HG03354 (cell line): ENCODE data around the gene TTLL12.
A peak's percentile ranks its signal among the peaks of the same experiment; 100 is the strongest.
"Not testable (repeated sequence)": the region's sequence is repeated elsewhere in the genome, so short reads cannot be mapped to it uniquely, and the experiment has no call there.

Source experiments
- ATAC-seq: cut with Tn5 transposase; IDR thresholded peaks from one replicate; pipeline ENCODE4 v1.9.1; 2021; ENCODE audit warnings: mild to moderate bottlenecking; ENCODE audit not compliant: unreplicated experiment, poor library complexity, severe bottlenecking

The TTLL12 gene

GRCh38 chr22:43160497-43161126 is 26.3 kb downstream of the TTLL12 start:
- ATAC-seq: no peak

DNA sequence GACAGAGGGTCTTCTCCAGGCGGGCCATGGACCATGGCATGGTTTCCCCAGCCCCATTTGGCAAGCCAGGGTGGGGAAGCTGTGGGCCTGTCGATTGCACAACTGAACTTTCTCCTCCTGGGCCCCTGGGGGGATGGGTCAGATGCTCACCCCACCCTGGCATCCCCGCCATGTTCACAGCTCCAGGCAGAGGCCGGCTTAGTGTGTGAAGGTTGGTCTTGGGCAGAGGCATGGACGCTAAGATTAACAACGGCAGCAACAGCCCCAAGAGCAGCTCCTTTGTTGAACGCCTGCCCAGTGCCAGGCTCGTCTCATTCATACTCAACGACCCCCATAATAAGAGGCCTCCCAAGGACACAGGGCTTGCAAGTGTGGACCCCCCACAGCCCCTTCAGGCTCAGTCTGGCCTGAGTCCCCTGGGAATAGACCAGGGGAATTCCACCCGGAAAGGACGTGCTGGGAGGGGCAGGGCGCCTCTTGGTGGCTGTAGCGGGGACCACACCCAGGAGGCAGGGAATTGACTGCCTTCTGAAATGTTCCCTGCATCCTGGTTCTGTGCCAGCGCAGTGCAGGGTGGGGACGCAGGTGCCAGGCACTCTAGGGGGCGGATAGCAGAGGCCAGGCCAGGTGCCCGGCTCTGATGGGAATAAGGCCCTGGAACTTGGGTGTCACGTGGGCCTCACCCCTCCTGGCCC is 27.3 kb downstream of the TTLL12 start:
- ATAC-seq: no peak

DNA sequence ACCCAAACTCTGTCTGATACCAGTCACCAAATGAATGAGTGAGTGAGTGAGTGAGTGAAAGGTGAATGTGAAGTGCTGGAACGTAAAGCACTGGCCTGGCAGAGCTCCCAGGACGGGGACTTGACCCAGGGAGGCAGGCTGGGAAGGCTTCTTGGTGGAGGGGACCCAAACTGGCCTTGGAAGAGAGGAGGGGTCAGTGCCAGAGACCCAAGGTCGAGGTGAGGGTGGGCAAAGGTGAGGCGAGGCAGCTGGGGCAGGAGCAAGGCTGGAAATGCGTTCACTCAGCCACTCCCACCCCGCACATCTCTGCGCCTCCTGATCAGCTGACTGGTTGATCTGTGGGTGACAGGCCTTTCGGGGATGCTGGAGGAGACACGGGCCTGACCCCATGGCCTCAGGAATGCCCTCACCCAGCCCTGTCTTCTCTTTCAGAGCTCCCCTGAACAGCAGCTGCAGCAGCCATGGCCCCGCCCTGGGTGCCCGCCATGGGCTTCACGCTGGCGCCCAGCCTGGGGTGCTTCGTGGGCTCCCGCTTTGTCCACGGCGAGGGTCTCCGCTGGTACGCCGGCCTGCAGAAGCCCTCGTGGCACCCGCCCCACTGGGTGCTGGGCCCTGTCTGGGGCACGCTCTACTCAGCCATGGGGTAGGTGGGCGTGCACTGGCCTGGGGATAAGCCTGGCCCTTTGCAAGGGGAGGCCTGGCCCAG is 28.0 kb downstream of the TTLL12 start:
- no peak for ATAC-seq

DNA sequence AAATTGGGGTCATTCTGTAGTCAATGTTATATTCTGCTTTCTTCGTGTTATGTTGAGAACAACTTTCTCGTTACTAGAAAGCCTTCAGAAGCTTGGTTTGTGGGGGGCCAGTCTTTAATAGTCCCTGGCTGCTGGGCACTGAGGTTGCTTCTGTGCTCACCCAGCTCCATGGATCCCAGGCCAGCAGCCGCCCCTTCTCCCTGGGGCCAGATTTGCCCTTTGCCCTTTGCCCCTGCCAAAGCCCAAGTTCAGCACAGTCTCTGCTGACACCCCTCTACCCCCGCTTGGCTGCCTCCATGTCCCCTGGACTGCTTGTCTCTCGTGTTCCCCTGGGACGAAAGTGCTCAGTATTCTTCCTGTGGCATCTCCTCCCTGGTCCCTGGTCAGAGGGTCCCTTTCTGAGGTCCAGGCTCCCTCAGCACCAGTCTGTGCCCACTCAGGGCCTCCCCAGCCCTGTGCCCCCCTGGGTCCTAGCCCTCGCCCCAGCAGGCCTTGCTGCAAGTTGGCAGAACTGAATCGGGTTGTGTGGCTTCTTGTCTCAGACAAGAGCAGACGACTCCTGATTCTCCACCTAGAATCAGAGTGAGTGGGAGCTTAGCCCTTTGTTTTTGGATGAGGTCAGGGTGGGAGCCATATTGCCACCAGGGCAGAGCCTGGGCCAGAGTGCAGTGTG is 28.9 kb downstream of the TTLL12 start:
- ATAC-seq: no peak

DNA sequence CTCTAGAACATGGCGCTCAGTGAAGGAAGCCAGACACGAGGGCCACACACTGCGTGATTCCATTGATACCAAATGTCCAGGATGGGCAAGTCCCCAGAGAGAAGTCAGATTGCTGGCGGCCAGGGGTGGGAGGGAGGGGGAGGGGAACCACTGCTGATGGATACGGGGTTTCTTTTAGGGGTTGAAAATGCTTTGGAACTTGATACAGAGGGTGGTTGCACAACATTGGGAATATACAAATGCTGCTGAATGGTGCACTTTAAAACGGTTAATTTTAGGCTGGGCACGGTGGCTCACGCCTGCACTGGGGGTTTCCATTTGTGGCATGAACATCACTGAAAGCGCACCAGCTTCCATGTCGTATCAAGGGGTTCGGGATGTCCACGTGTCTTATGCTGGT is 30.5 kb downstream of the TTLL12 start:
- no peak for ATAC-seq

- no peak for ATAC-seq
Measured at GRCh38 chr22:43155789-43156188, 31.1 kb downstream of the TTLL12 start.

- no peak for ATAC-seq
Measured at GRCh38 chr22:43154887-43155536, 31.9 kb downstream of the TTLL12 start.

DNA sequence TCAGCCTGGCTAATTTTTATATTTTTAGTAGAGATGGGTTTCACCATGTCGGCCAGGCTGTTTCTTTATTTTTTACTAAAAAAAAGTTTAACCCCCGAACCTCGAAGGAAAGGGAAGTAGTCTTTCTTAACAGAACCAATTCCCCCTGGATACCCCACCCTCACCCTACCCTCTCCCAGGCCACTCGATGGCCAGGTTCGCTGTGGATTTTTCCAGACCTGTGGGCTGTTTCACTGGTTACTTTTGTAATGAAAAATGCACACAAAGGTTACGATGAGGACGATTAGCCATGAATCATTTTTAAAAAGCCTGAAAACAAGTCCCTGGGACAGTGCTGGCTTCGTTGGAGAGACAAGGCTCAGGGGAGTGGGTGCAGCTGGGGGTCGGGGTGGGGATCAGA is 33.0 kb downstream of the TTLL12 start:
- ATAC-seq: no peak

GRCh38 chr22:43152357-43153071 is 34.4 kb downstream of the TTLL12 start:
- no peak for ATAC-seq

GRCh38 chr22:43152003-43152356 is 35.0 kb downstream of the TTLL12 start:
- no peak for ATAC-seq

- ATAC-seq: no peak
Measured at GRCh38 chr22:43151251-43152002, 35.5 kb downstream of the TTLL12 start, which contains the start of gene TSPO. Gene TSPO (plus strand): TSS chr22:43151559. CDS start chr22:43159239, 7,680 bp downstream.

DNA sequence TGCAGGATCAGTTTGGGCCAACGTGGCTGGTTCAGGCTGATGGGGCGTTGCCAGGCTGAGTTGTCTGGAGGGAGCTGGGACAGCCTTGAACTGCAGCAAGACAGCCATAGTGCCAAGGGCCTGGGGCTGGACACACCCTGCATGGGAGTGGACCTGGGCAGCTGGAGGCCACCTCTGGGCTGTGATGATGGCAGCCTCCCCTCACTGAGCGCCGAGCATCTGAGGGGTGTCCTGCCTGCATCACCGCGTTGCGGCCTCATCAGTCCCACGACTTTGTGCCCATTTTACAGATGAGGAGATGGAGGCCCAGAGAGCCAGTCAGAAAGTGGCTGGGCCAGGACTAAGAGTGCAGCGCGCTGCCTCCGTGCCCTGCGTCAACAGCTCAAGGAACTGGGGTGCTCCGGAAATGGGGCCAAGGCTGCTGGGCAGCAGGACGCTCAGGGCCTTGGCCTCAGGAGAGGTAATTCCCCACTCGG is 36.2 kb downstream of the TTLL12 start:
- ATAC-seq: no peak

GRCh38 chr22:43148581-43148980 is 38.4 kb downstream of the TTLL12 start:
- ATAC-seq: no peak

GRCh38 chr22:43147821-43148220 is 39.1 kb downstream of the TTLL12 start:
- no peak for ATAC-seq

DNA sequence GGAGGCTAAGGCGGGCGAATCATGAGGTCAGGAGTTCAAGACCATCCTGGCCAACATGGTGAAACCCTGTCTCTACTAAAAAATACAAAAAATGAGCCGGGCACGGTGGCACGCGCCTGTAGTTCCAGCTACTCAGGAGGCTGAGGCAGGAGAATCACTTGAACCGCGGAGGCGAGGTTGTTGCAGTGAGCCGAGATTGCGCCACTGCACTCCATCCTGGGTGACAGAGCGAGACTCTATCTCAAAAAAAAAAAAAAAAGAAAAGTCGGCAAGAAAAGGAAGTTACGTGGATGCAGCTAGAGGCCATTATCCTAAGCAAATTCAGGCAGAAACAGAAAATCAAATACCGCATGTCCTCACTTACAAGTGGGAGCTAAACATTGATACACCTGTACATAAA is 40.6 kb downstream of the TTLL12 start:
- ATAC-seq: not testable (repeated sequence)

DNA sequence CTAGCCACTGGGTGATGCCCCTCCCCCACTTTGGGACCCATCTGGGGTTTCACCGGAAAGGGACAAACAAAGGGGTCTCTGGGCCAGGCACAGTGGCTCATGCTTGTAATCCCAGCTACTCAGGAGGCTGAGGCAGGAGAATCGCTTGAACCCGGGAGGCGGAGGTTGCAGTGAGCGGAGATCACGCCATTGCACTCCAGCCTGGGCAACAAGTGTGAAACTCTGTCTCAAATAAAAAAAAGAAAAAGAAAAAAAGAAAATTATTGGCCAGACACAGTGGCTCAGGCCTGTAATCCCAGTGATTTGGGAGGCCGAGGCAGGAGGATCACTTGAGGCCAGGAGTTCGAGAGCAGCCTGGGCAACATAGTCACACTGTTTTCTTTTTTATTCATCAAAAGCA is 41.6 kb downstream of the TTLL12 start:
- ATAC-seq: not testable (repeated sequence)

DNA sequence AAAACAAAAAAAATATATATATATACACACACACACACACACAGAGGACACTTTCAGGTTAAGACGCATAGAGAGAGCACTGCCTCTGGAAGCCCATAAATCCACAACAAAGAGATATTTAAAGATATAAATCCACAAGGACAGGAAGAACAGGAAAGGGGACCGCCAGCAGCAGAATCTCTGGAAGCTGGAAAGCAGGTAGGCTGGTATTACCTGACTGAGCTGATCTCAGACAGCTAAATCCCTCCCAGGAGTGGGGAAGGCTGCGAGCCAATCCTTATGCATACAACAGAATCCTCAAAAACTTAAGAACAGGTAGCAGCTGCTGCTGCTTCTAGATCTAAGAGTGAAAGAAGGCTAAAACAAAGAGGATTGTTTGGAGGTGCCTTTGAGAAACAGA is 42.0 kb downstream of the TTLL12 start:
- no peak for ATAC-seq

DNA sequence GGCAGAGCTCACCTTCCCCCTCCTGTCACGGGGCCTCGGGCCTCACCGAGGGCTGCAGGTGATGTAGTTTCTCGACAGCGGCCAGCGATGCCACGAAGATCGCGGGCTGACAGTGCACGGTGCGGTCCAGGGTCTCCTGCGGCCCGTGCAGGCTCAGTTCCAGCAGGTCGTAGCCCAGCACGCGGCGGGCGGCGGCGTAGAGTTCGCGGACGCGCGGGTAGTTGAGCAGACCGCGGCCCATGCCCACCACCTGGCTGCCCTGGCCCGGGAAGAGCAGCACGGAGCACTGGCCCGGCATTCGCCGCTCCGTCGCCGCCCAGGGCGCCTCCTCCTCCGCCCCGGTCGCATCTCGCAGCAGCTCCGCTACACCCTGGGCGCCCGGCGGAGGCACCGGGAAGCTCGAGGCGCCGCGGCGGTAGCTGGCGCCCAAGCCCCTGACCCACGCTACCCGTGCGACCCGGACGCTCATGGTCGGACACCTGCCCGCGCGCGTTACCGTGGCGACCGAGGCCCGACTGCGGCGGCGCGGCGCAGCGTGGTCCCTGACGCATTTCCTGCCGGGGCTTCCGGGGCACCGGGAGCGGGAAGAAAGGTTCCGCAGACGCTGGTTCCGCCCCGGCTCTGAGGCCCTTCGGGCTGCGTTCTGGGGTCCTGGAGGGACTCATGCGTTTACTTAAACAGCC is 43.9 kb downstream of the TTLL12 start, which contains the start of gene MCAT:
Gene MCAT, minus strand, starts transcription at position 519 of the 683 bp plus-strand sequence. Its CDS starts 50 bp downstream, at position 469.
- peak; percentile 79 for ATAC-seq
